ENCODE results near the gene SSH2.

DNA sequence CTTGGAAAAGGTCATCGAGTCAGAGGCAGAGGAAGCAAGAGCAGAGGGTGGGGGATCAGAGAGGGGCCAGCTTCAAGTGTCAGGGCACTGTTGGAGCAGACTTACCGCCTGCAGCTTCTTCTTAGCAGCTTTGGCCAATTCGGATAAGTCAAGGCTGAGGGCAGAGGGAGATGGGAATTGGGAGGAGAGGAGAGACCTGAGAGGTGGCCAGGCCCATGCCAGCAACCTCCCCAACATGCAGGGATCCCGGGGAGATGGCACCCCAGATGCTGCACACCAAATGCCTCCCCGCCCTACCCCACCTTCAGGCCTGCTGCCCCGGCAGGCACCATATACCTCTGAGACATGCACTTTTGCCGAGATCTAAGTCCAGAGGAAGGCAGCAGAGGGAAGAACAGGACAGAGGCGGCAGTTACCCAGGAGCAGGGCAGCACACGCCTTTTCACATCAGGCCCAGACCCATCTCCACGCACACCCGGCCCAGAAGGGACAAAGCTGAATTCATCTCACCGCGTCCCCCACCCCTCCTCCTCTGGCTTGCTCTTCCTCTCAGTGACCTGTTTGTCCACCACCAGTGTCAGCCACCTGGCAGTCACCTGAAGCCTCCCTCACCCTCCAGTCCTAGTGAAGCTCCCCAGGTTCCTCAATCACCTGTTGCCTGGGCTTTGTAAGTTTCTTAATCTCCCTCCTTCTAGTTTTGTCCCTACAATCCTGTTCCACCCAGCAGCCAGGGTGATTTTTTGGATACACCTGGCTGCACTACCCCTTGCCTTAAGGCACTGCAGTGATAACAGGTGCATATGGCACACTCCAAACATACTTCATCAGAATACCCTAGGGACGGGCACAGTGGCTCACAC is 351.2 kb downstream of the SSH2 start:
- TF ChIP-seq EZH2 (IDR thresholded peaks at IDR 0.05; ENCODE audit: insufficient read depth, poor library complexity, severe bottlenecking) (no peak), EZH2phosphoT487 (IDR thresholded peaks at IDR 0.05; ENCODE audit: insufficient read depth, low read depth) (no peak)

All from GM23248 (cell line).